A673 (cell line): ENCODE measurements around the gene EHMT1.

ENCODE experiments used
- CTCF ChIP-seq: fragments of 300-800, 200-600 bp; sonication (generic); conservative IDR thresholded peaks from 2 replicates; pipeline ENCODE4 v1.5.1; 2017; ENCODE audit warnings: low read depth, mild to moderate bottlenecking, antibody characterized with exemption, low read length, moderate library complexity, mixed read lengths
- EZH2 ChIP-seq: fragments of 200-600 bp; sonication (generic); IDR thresholded peaks from 2 replicates; pipeline ENCODE4 v1.6.1; 2017; ENCODE audit warnings: borderline replicate concordance, low read depth, mild to moderate bottlenecking, mixed read lengths, antibody characterized with exemption, low read length; ENCODE audit not compliant: poor library complexity, severe bottlenecking

GRCh38 chr9:137592767-137593166 lies 26.0 kb upstream of the EHMT1 start:
- TF ChIP-seq EZH2 (no peak), CTCF (no peak)
